Neuron (in vitro differentiated cells): ENCODE results near the gene ATG7.

ENCODE experiments used
- H2AFZ ChIP-seq: one replicate; pipeline ENCODE4 v1.6.1; 2013; ENCODE audit warnings: low read depth, mild to moderate bottlenecking, inconsistent platforms, low read length, moderate library complexity
- H3K27me3 ChIP-seq: one replicate; pipeline ENCODE4 v1.6.1; 2013; ENCODE audit warnings: low read length; ENCODE audit not compliant: insufficient read depth
- H3K36me3 ChIP-seq: one replicate; pipeline ENCODE4 v1.6.1; 2013; ENCODE audit warnings: low read length; ENCODE audit not compliant: insufficient read depth
- H3K4me1 ChIP-seq: one replicate; pipeline ENCODE4 v1.6.1; 2013; ENCODE audit warnings: low read length; ENCODE audit not compliant: insufficient read depth
- H3K4me3 ChIP-seq: 2 replicates; pipeline ENCODE4 v1.5.1; 2013; ENCODE audit warnings: mild to moderate bottlenecking, low read length, moderate library complexity
- H3K9me3 ChIP-seq: one replicate; pipeline ENCODE4 v1.6.1; 2013; ENCODE audit warnings: low read length

Gene ATG7

GRCh38 chr3:11546657-11547302, 274.6 kb downstream of the ATG7 start:
- Histone ChIP-seq H3K4me3 (no peak overlapping the region), H3K9me3 (no peaks in the 10 kb centered on the region), H3K27me3 (no peaks in the 10 kb centered on the region), H2AFZ (no peak overlapping the region), H3K4me1 (no peaks in the 10 kb centered on the region), H3K36me3 (no peaks in the 10 kb centered on the region)

DNA sequence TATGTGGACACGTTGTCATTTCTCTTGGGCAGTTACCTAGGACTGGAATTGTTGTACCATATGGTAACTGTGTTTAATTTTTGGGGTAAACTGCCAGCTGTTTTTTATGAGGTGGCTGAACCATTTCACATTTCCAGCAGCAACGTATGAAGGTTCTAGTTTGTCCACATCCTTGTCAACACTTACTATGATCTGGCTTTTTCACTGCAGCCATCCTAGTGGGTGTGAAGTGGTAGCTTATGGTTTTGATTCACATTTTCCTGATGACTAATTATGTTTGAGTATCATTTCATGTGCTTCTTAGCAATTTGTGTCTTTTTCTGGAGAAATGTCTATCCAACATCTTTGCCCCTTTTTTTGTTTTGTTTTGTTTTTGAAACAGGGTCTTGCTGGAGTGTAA, 275.3 kb downstream of the ATG7 start:
- Histone ChIP-seq H2AFZ (no peak overlapping the region), H3K4me3 (no peak overlapping the region), H3K27me3 (no peaks in the 10 kb centered on the region), H3K9me3 (no peaks in the 10 kb centered on the region), H3K4me1 (no peaks in the 10 kb centered on the region), H3K36me3 (no peaks in the 10 kb centered on the region)

DNA sequence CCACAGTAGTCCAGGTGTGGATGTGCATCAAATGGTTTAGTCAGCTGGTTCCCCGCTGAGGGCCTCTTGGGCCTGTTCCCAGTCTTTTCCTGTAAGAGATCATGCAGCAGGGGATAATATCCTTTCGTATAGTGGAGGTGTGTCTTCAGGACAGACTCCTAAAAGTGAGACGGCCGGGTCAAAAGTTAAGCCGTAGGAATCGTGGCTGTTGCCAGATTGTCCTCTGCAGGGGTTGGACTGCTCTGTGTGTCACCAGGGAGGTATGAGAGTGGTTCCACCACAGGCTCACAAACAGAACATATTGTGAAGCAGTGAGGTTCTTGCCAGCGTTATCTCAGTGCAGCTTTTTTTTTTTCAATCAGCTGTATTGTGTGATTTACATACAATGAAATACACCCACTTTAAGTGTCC, 276.5 kb downstream of the ATG7 start:
- Histone ChIP-seq H3K9me3 (peaks cover 2% of the 10 kb centered on the region), H3K36me3 (peaks cover 2% of the 10 kb centered on the region), H3K4me1 (no peaks in the 10 kb centered on the region), H3K27me3 (no peaks in the 10 kb centered on the region), H2AFZ (no peak overlapping the region), H3K4me3 (no peak overlapping the region)

DNA sequence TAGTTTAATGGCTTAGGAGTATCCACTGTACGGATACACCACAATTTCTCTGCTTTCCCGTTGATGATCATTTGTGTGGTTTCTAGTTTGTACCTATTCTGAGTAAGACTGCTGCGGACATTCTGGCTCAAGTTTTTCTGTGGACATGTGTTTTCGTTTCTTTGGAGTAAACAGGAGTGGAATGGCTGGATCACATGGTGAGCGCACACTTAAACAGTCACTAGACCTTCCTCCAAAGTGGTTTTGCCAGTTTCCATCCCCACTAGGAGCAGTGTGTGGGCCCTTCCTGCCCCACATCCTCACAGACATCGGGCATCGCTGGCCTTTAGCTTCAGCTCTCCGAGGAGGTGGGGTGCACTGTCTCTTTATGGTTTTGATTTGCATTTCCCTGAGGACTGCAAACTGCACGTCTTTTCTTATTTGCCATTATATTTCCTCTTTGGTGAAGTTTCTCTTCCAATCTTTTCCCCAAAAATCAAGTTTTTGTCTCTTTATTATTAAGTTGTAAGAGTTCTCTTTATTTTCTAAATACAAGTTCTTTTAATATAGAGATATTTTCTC, 277.5 kb downstream of the ATG7 start:
- H2AFZ ChIP-seq: no peak overlapping the region
- peaks cover 2% of the 10 kb centered on the region for H3K9me3 ChIP-seq
- no peaks in the 10 kb centered on the region for H3K4me1 ChIP-seq
- H3K36me3 ChIP-seq: peaks cover 11% of the 10 kb centered on the region
- no peak overlapping the region for H3K4me3 ChIP-seq
- H3K27me3 ChIP-seq: no peaks in the 10 kb centered on the region

DNA sequence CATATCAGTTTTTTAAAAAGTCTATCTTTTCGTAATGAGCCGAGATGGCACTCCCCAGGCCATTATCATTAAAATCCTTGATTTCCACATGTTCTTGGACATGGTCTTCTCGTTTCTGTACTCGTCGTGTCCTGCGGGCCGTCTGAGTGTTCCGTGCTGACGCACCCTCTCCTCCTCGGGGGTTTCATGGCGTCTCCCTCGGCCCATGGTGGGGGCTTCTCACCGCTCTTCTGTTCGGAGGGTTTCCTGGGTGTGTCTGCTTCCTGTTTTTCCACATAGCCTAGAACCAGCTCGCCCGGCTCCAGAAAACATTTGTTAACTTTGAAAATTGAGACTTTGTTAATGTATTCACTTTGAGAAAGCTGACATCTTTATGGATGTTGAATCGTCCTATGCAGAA, 278.8 kb downstream of the ATG7 start:
- H3K4me3 ChIP-seq: no peak overlapping the region
- H3K36me3 ChIP-seq: peaks cover 22% of the 10 kb centered on the region
- no peak overlapping the region for H2AFZ ChIP-seq
- H3K9me3 ChIP-seq: peaks cover 2% of the 10 kb centered on the region
- H3K4me1 ChIP-seq: peaks cover 7% of the 10 kb centered on the region
- no peaks in the 10 kb centered on the region for H3K27me3 ChIP-seq

GRCh38 chr3:11552289-11553264, 280.4 kb downstream of the ATG7 start:
- Histone ChIP-seq H3K4me3 (no peak overlapping the region), H3K36me3 (peaks cover 22% of the 10 kb centered on the region)

GRCh38 chr3:11553436-11554235, 281.4 kb downstream of the ATG7 start:
- H2AFZ ChIP-seq: no peak overlapping the region
- peaks cover 2% of the 10 kb centered on the region for H3K9me3 ChIP-seq
- H3K27me3 ChIP-seq: no peaks in the 10 kb centered on the region
- peaks cover 32% of the 10 kb centered on the region for H3K4me1 ChIP-seq
- peaks cover 25% of the 10 kb centered on the region for H3K36me3 ChIP-seq
- no peak overlapping the region for H3K4me3 ChIP-seq

More at GRCh38 chr3:11552289-11553264, 280.4 kb downstream of the ATG7 start:
- no peaks in the 10 kb centered on the region for H3K27me3 ChIP-seq
- H3K4me1 ChIP-seq: peaks cover 23% of the 10 kb centered on the region
- H3K9me3 ChIP-seq: peaks cover 2% of the 10 kb centered on the region
- H2AFZ ChIP-seq: no peak overlapping the region

DNA sequence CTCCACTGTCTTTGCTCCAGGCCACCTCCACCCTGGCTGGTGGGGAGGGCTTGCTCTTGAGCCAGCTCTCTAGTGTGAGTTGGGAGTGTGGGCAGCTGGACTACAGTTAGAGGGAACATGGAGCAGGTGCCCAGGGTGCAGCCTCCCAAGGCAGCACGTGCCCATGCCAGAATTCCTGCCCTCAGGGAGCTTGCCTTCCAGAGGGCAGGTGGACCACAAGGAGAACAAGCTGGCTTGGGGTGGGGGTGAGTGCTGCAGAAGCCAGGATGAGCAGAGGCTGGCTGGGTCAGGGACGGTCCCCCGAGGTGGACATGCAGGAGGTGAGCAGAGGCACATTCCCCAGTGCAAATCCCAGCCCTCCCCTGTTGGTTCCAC, 282.0 kb downstream of the ATG7 start:
- no peaks in the 10 kb centered on the region for H3K27me3 ChIP-seq
- no peak overlapping the region for H2AFZ ChIP-seq
- H3K9me3 ChIP-seq: peaks cover 2% of the 10 kb centered on the region
- no peak overlapping the region for H3K4me3 ChIP-seq
- H3K4me1 ChIP-seq: peaks cover 34% of the 10 kb centered on the region
- H3K36me3 ChIP-seq: peaks cover 30% of the 10 kb centered on the region

- Histone ChIP-seq H3K27me3 (no peaks in the 10 kb centered on the region), H3K9me3 (peaks cover 2% of the 10 kb centered on the region), H3K4me1 (peaks cover 34% of the 10 kb centered on the region), H3K36me3 (peaks cover 31% of the 10 kb centered on the region), H2AFZ (no peak overlapping the region), H3K4me3 (no peak overlapping the region)
Measured at GRCh38 chr3:11554666-11555065, 282.5 kb downstream of the ATG7 start.

DNA sequence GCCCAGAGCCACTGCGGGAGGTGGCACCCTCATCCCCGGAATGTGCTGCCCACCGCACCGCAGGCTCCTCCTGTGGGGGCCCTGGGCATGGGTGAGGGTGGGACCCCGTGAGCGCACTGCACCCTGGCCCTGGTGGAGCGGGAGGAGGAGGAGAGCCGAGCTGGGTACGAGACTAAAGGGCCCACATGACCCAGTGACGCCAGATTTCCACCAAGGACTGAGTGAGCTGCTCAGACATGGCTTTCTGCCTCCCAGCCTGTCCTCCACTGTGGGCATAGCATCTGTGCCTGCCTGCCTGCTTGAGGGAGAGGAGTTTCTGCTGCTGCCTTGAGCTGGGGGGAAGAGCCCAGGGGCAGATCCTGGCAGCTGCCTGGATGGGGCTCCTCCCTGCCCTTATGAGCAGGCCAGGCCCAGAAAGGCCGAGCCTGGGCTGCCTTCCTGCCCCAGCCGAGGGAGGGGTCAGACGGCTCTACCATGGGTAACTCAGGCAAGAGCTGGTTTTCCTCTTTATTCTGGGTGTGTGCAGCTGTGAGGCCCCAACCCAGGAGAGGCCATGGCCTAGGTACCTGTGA, 283.1 kb downstream of the ATG7 start:
- Histone ChIP-seq H3K27me3 (no peaks in the 10 kb centered on the region), H3K9me3 (peaks cover 2% of the 10 kb centered on the region), H2AFZ (no peak overlapping the region), H3K4me3 (no peak overlapping the region), H3K36me3 (peaks cover 36% of the 10 kb centered on the region), H3K4me1 (peaks cover 34% of the 10 kb centered on the region)

- Histone ChIP-seq H3K4me1 (peaks cover 37% of the 10 kb centered on the region), H3K9me3 (peaks cover 2% of the 10 kb centered on the region), H3K27me3 (no peaks in the 10 kb centered on the region), H2AFZ (no peak overlapping the region), H3K4me3 (no peak overlapping the region), H3K36me3 (peaks cover 36% of the 10 kb centered on the region)
Measured at GRCh38 chr3:11555881-11556633, 283.9 kb downstream of the ATG7 start.
